GM12878 (cell line): ENCODE measurements around the gene MRPL36. TPM values are rescaled to one million over a fixed set of nuclear protein-coding genes. Genes with fewer than 3 reads are reported as not detected.
A peak's percentile ranks its signal among the peaks of the same experiment; 100 is the strongest.

Experiments used
- ATAC-seq: fragments of 200-7000 bp; cut with Tn5 transposase; 3 replicates; pipeline ENCODE4 v1.9.1; 2020; ENCODE audit warnings: mild to moderate bottlenecking, moderate library complexity
- BruUV-seq: library from RNA; stranded (reverse); fragments of 400-500 nt; replicated peaks from 2 replicates; lab custom pipeline; 2021; lab: Mats Ljungman, UMichigan
- CTCF ChIA-PET: fragments of 300-600 bp; sonication (Branson Sonifier 250); formaldehyde crosslinking; extraction: SDS; loops from one replicate; lab custom pipeline; 2021; ENCODE audit warnings: inconsistent platforms; lab: Yijun Ruan, JAX
- POLR2A ChIA-PET: fragments of 350-600 bp; formaldehyde crosslinking; extraction: SDS; loops from one replicate; lab custom pipeline; 2021; ENCODE audit warnings: inconsistent platforms; lab: Charles Lee
- RAD21 ChIA-PET: fragments of 300-600 bp; sonication (Branson Sonifier 250); formaldehyde crosslinking; loops from one replicate; lab custom pipeline; 2023; ENCODE audit warnings: antibody characterized with exemption; ENCODE audit not compliant: unreplicated experiment; lab: Charles Lee
- SMC1A ChIA-PET: fragments of 300-600 bp; sonication (Branson Sonifier 250); formaldehyde crosslinking; loops from one replicate; lab custom pipeline; 2023; ENCODE audit not compliant: unreplicated experiment, uncharacterized antibody; lab: Charles Lee
- DNase-seq: peaks from one replicate; pipeline ENCODE4 v3.0.0-alpha.2; 2011; ENCODE audit warnings: low read depth, low spot score
- FAIRE-seq: peaks from 3 replicates; lab custom pipeline; 2011; peaks lifted over from hg19 to GRCh38; lab: Jason Lieb, UNC
- H2AFZ ChIP-seq: 2 replicates; pipeline ENCODE4 v1.6.0; 2011; ENCODE audit warnings: low read depth, low read length, control low read depth; ENCODE audit not compliant: control insufficient read depth
- H3K27ac ChIP-seq: 2 replicates; pipeline ENCODE4 v1.5.1; 2011; ENCODE audit warnings: control low read depth; ENCODE audit not compliant: control insufficient read depth, insufficient read depth
- H3K27me3 ChIP-seq, 2 experiments: replicated peaks in 1 of 2; 2 replicates each; pipeline versions ENCODE4 v1.6.0 to v1.6.1; 2011; ENCODE audit warnings: low read length in 1 of 2; ENCODE audit not compliant: control insufficient read depth in 2 of 2, insufficient read depth in 2 of 2
- H3K36me3 ChIP-seq, 2 experiments: 2 replicates each; pipeline ENCODE4 v1.5.1; 2011; ENCODE audit warnings: low read length in 1 of 2; ENCODE audit not compliant: control insufficient read depth in 2 of 2, insufficient read depth in 2 of 2
- H3K4me1 ChIP-seq: 2 replicates; pipeline ENCODE4 v1.6.1; 2011; ENCODE audit warnings: mild to moderate bottlenecking, low read length, moderate library complexity, mixed read lengths; ENCODE audit not compliant: control insufficient read depth, insufficient read depth
- H3K4me2 ChIP-seq: 2 replicates; pipeline ENCODE4 v1.6.0; 2011; ENCODE audit warnings: control low read depth; ENCODE audit not compliant: control insufficient read depth, insufficient read depth
- H3K4me3 ChIP-seq: fragments of 200-600 bp; sonication (generic); 2 replicates; pipeline ENCODE4 v1.5.1; 2016
- H3K79me2 ChIP-seq: 2 replicates; pipeline ENCODE4 v1.6.0; 2011; ENCODE audit warnings: low read length; ENCODE audit not compliant: control insufficient read depth, insufficient read depth
- H3K9ac ChIP-seq: 2 replicates; pipeline ENCODE4 v1.8.0; 2011; ENCODE audit warnings: low read length, control low read depth, mixed read lengths; ENCODE audit not compliant: control insufficient read depth, insufficient read depth
- H3K9me3 ChIP-seq: replicated peaks from 3 replicates; pipeline ENCODE4 v1.5.1; 2011; ENCODE audit warnings: mild to moderate bottlenecking, low read length; ENCODE audit not compliant: control insufficient read depth, insufficient read depth
- H4K20me1 ChIP-seq: 2 replicates; pipeline ENCODE4 v1.6.0; 2011; ENCODE audit not compliant: control insufficient read depth, insufficient read depth
- BCL3 ChIP-seq: IDR thresholded peaks from 2 replicates; pipeline ENCODE4 v1.6.1; 2011; ENCODE audit warnings: borderline replicate concordance, low read depth, mild to moderate bottlenecking, moderate library complexity, low read length; ENCODE audit not compliant: insufficient read depth, poor library complexity, severe bottlenecking
- CHD4 ChIP-seq: fragments of 200-600 bp; sonication (generic); IDR thresholded peaks from 2 replicates; pipeline ENCODE4 v1.6.1; 2016; ENCODE audit warnings: mild to moderate bottlenecking
- CREB1 ChIP-seq: IDR thresholded peaks from 2 replicates; pipeline ENCODE4 v1.6.1; 2012; ENCODE audit warnings: low read depth, mild to moderate bottlenecking, inconsistent platforms
- ETV6 ChIP-seq, 2 experiments: fragments of 450-650 bp in 1 of 2; IDR thresholded peaks in 1 of 2; conservative IDR thresholded peaks in 1 of 2; 2 replicates each; pipeline ENCODE4 v1.6.1; 2014; ENCODE audit warnings: antibody characterized with exemption in 1 of 2, borderline replicate concordance in 1 of 2, low read depth in 1 of 2, mild to moderate bottlenecking in 1 of 2, moderate library complexity in 1 of 2
- POLR2AphosphoS2 ChIP-seq: IDR thresholded peaks from 2 replicates; pipeline ENCODE4 v1.6.1; 2011; ENCODE audit warnings: low read depth, mild to moderate bottlenecking, low read length, improper control_type of control experiment, moderate library complexity
- RELB ChIP-seq: fragments of 450-650 bp; IDR thresholded peaks from 2 replicates; pipeline ENCODE4 v1.6.1; 2017; ENCODE audit warnings: low read depth, mild to moderate bottlenecking, moderate library complexity
- REST ChIP-seq: IDR thresholded peaks from 2 replicates; pipeline ENCODE4 v1.6.1; 2012; ENCODE audit warnings: mild to moderate bottlenecking, low read depth, low read length
- WGBS: methylation state at CpG from one replicate; pipeline ENCODE4 v1.1.6; 2016; ENCODE audit warnings: low lambda C conversion rate; ENCODE audit not compliant: insufficient replicate concordance, insufficient coverage; ENCODE audit errors: missing lambda C conversion rate; 5-methylcytosine and 5-hydroxymethylcytosine counted together
- in situ Hi-C: fragments of 300-500 bp; cut with MboI; formaldehyde crosslinking; loops from 9 replicates; pipeline ENCODE4 v1.14.3; 2018; ENCODE audit warnings: mixed read lengths
- intact Hi-C: fragments of 100-400 bp; cut with micrococcal nuclease; formaldehyde crosslinking; loops from one replicate; pipeline ENCODE4 v1.14.2; 2022; ENCODE audit not compliant: unreplicated experiment
- polyA plus RNA-seq, 11 experiments: library from polyadenylated mRNA; depleted of rRNA in 4 of 11; unstranded in 6 of 11; stranded (reverse) in 5 of 11; fragments of >200 nt; fragmentation: Nextera tagmentation in 4 of 11; fragmentation: Illumina TruSeq in 1 of 11; extraction: Ambion mirVana in 4 of 11; extraction: Trizol in 1 of 11; gene quantifications; 1 replicate in 1 of 11; 2 replicates in 10 of 11; pipeline versions ENCODE4 v1.2.1 to v1.2.3, GENCODE V29; 2011 to 2016; ENCODE audit warnings: inconsistent platforms in 2 of 11, missing spikeins in 2 of 11, low read depth in 1 of 11
- total RNA-seq, 4 experiments: library from RNA; depleted of rRNA in 3 of 4; stranded (reverse); fragments of >200 nt in 3 of 4; fragmentation: Illumina TruSeq in 1 of 4; extraction: Trizol in 1 of 4; gene quantifications; 2 replicates each; pipeline versions ENCODE4 v1.2.1 to v1.2.3, GENCODE V29; 2013 to 2021

The MRPL36 gene
- total and polyA plus RNA-seq, 10 of the 15 experiments (the other 5 are each of a cell fraction or from before 2014, with no cell fraction given), result 89.2 to 559 (median 152) TPM

- no peaks in the 10 kb centered on the region; the same call in 2 of the 3 replicates for H3K9me3 ChIP-seq
- no peak overlapping the region for H3K4me3 ChIP-seq
- H3K4me2 ChIP-seq, result no peak overlapping the region
- ChIA-PET CTCF (no interaction called here), SMC1A (no interaction called here), RAD21 (no interaction called here), POLR2A (no interaction called here)
- in situ Hi-C loops, result no loop called here
- FAIRE-seq (no peak), DNase-seq (no peak), ATAC-seq (no peak)
- intact Hi-C loops, result no loop called here
- TF ChIP-seq CHD4 (no peak), BCL3 (peak; percentile 55)
- no peak overlapping the region for H2AFZ ChIP-seq
- H3K36me3 ChIP-seq, result peaks cover 23 to 32% of the 10 kb centered on the region in 2 experiments; a peak in 3 of 4 replicates
- WGBS, result 98% methylated on average over 28 of the region's 30 CpGs
- BruUV-seq, result no TSS peak
- no peak overlapping the region for H3K27ac ChIP-seq
- H3K9ac ChIP-seq, result no peak overlapping the region
- H3K4me1 ChIP-seq, result no peaks in the 10 kb centered on the region; the same call in 1 of the 2 replicates
- no peaks in the 10 kb centered on the region; the same call in 1 of the 2 replicates for H4K20me1 ChIP-seq
- no peaks in the 10 kb centered on the region for H3K27me3 ChIP-seq
- no peaks in the 10 kb centered on the region; the same call in 1 of the 2 replicates for H3K79me2 ChIP-seq
Measured at GRCh38 chr5:1814183-1815020, 14.8 kb upstream of the MRPL36 start.

- in situ Hi-C loops, result no loop called here
- SMC1A ChIA-PET, result no interaction called here
- no peak overlapping the region for H3K4me2 ChIP-seq
- RAD21 ChIA-PET, result no interaction called here
- H3K9ac ChIP-seq, result no peak overlapping the region
- H3K27me3 ChIP-seq, result no peaks in the 10 kb centered on the region
- DNase-seq, result no peak
- no peak overlapping the region for H2AFZ ChIP-seq
- no peaks in the 10 kb centered on the region; the same call in 1 of the 2 replicates for H4K20me1 ChIP-seq
- CTCF ChIA-PET, result no interaction called here
- POLR2A ChIA-PET, result interaction anchor here (1.0 kb wide), 1 partner anchor 18 kb away, joined by 3 read pairs; no protein-coding TSS in a partner anchor
- BruUV-seq, result no TSS peak
- no peaks in the 10 kb centered on the region for H3K9me3 ChIP-seq
- peaks cover 23 to 40% of the 10 kb centered on the region in 2 experiments; a peak in 3 of 4 replicates for H3K36me3 ChIP-seq
- WGBS, result 92% methylated on average over 10 of the region's 10 CpGs
- no peak for ATAC-seq
- no peaks in the 10 kb centered on the region; the same call in none of the 2 replicates for H3K79me2 ChIP-seq
- no peaks in the 10 kb centered on the region for H3K4me1 ChIP-seq
- intact Hi-C loops, result no loop called here
- no peak overlapping the region for H3K27ac ChIP-seq
- no peak for FAIRE-seq
- no peak overlapping the region for H3K4me3 ChIP-seq
- no peak for TF ChIP-seq REST
- TF ChIP-seq POLR2AphosphoS2, result no peak
- TF ChIP-seq RELB, result no peak
- TF ChIP-seq CREB1, result no peak
- TF ChIP-seq ETV6 (conservative IDR thresholded peaks at IDR 0.05 in 1 of 2, IDR thresholded peaks at IDR 0.05 in 1 of 2; ENCODE audit: borderline replicate concordance in 1 of 2, low read depth in 1 of 2), result no peak
Measured at GRCh38 chr5:1810581-1811101, 11.0 kb upstream of the MRPL36 start.
